Mesendoderm (in vitro differentiated cells): ENCODE measurements around the gene PLEKHG3.

Experiments used
- DNase-seq: peaks from one replicate; pipeline ENCODE4 v3.0.0; 2013
- H2AK5ac ChIP-seq: 2 replicates; pipeline ENCODE4 v1.6.1; 2013; ENCODE audit warnings: low read length, inconsistent platforms
- H2BK120ac ChIP-seq: 2 replicates; pipeline ENCODE4 v1.6.1; 2013; ENCODE audit warnings: low read depth, mild to moderate bottlenecking, low read length, moderate library complexity, mixed read lengths
- H2BK15ac ChIP-seq: replicated peaks from 2 replicates; pipeline ENCODE4 v1.6.1; 2013; ENCODE audit warnings: low read depth, mild to moderate bottlenecking, moderate library complexity
- H2BK5ac ChIP-seq: 2 replicates; pipeline ENCODE4 v1.6.1; 2013; ENCODE audit warnings: low read length, inconsistent platforms
- H3K18ac ChIP-seq: 2 replicates; pipeline ENCODE4 v1.6.1; 2013; ENCODE audit warnings: mild to moderate bottlenecking, low read length, mixed read lengths
- H3K23ac ChIP-seq: one replicate; pipeline ENCODE4 v1.6.1; 2013; ENCODE audit warnings: low read length
- H3K27ac ChIP-seq: 2 replicates; pipeline ENCODE4 v1.5.1; 2013; ENCODE audit warnings: low read depth, mild to moderate bottlenecking, inconsistent platforms, low read length, moderate library complexity
- H3K27me3 ChIP-seq: 2 replicates; pipeline ENCODE4 v1.6.1; 2013; ENCODE audit warnings: low read length, control low read depth, mild to moderate bottlenecking, inconsistent platforms; ENCODE audit not compliant: insufficient read depth, poor library complexity
- H3K36me3 ChIP-seq: 2 replicates; pipeline ENCODE4 v1.6.1; 2013; ENCODE audit warnings: low read length, inconsistent platforms; ENCODE audit not compliant: control insufficient read depth, insufficient read depth
- H3K4ac ChIP-seq: one replicate; pipeline ENCODE4 v1.6.1; 2013; ENCODE audit warnings: low read depth, mild to moderate bottlenecking, low read length, moderate library complexity
- H3K4me1 ChIP-seq: 2 replicates; pipeline ENCODE4 v1.6.1; 2013; ENCODE audit warnings: low read depth, low read length, inconsistent platforms; ENCODE audit not compliant: control insufficient read depth
- H3K4me2 ChIP-seq: 2 replicates; pipeline ENCODE4 v1.6.1; 2013; ENCODE audit warnings: low read length
- H3K4me3 ChIP-seq: 2 replicates; pipeline ENCODE4 v1.5.1; 2013; ENCODE audit warnings: mild to moderate bottlenecking, low read length
- H3K56ac ChIP-seq: one replicate; pipeline ENCODE4 v1.6.1; 2013; ENCODE audit warnings: low read length
- H3K79me1 ChIP-seq: 2 replicates; pipeline ENCODE4 v1.6.1; 2013; ENCODE audit warnings: low read length, inconsistent platforms
- H3K79me2 ChIP-seq: 2 replicates; pipeline ENCODE4 v1.6.1; 2013; ENCODE audit warnings: mild to moderate bottlenecking, low read length; ENCODE audit not compliant: control insufficient read depth, insufficient read depth
- H3K9ac ChIP-seq: 2 replicates; pipeline ENCODE4 v1.6.1; 2013; ENCODE audit warnings: low read length, inconsistent platforms
- H4K5ac ChIP-seq: one replicate; pipeline ENCODE4 v1.6.1; 2013; ENCODE audit warnings: low read length
- H4K8ac ChIP-seq: one replicate; pipeline ENCODE4 v1.6.1; 2013; ENCODE audit warnings: low read depth, mild to moderate bottlenecking, control low read depth, low read length, moderate library complexity
- WGBS: extraction: QIAGEN DNeasy Blood & Tissue Kit; methylation state at CpG from one replicate; pipeline ENCODE4 v1.1.7; 2013; ENCODE audit warnings: low lambda C conversion rate, missing lambda C conversion rate; ENCODE audit not compliant: insufficient coverage; ENCODE audit errors: extremely low coverage; 5-methylcytosine and 5-hydroxymethylcytosine counted together

Gene PLEKHG3

DNA sequence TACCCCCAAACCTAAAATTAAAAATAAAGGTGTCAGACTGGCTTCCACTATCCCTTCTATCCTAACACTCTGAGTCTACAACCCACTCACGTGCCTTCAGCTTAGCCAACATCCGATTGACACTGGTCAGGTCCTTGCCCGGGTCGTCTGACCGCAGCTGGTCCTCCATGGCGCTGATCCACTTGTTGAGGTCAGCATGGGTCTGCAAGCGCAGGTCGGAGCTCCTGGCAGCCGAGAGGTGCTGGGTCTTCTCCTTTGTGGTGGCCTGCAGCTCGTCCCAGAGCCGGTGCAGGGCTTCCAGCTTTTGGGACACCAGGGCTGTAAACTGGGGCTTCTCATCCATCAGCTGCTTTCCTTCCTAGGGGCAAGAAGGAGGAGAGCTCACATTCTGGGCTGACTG, 78.0 kb downstream of the PLEKHG3 start:
- Histone ChIP-seq H2BK120ac (no peak overlapping the region), H3K18ac (no peak overlapping the region), H2AK5ac (no peak overlapping the region), H2BK15ac (no peak overlapping the region), H3K36me3 (no peaks in the 10 kb centered on the region), H3K4me3 (no peak overlapping the region), H3K9ac (no peak overlapping the region), H3K4me1 (no peaks in the 10 kb centered on the region), H3K79me2 (no peaks in the 10 kb centered on the region), H4K5ac (no peak overlapping the region), H2BK5ac (no peak overlapping the region), H3K27me3 (no peaks in the 10 kb centered on the region), H3K79me1 (no peaks in the 10 kb centered on the region), H3K4me2 (no peak overlapping the region), H3K4ac (no peak overlapping the region), H3K56ac (no peak overlapping the region), H4K8ac (no peak overlapping the region), H3K23ac (no peak overlapping the region), H3K27ac (no peak overlapping the region)
- WGBS, result no CpG with 5 or more reads among the region's 11 CpGs
- no peak for DNase-seq

DNA sequence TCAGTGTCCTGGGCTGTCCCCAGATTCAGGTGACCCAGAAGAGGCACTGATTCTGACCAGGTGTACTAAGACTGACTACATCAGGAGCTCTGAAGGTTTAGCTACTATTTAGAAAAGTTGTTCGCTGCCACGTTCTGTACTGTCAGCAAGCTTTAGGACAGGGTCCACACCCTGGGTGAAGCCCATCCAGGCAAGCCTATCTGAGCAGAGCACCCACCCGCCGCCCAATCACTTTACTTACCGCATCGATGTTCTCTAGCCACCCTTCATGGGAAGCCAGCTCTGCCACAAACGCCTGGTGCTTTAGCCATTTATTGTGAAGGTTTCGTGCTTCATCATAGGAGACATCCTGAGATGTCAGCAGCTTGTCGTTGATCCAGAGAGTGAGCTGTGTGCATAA, 79.8 kb downstream of the PLEKHG3 start:
- no peak for DNase-seq
- Histone ChIP-seq H2BK15ac (no peak overlapping the region), H3K27me3 (no peaks in the 10 kb centered on the region), H3K79me1 (no peaks in the 10 kb centered on the region), H4K8ac (no peak overlapping the region), H3K4me2 (no peak overlapping the region), H3K4ac (no peak overlapping the region), H3K4me3 (no peak overlapping the region), H3K79me2 (no peaks in the 10 kb centered on the region), H3K27ac (no peak overlapping the region), H2BK5ac (no peak overlapping the region), H3K18ac (no peak overlapping the region), H2AK5ac (no peak overlapping the region), H3K36me3 (no peaks in the 10 kb centered on the region), H3K9ac (no peak overlapping the region), H4K5ac (no peak overlapping the region), H3K23ac (no peak overlapping the region), H2BK120ac (no peak overlapping the region), H3K56ac (no peak overlapping the region), H3K4me1 (no peaks in the 10 kb centered on the region)
- no CpG with 5 or more reads among the region's 9 CpGs for WGBS

DNA sequence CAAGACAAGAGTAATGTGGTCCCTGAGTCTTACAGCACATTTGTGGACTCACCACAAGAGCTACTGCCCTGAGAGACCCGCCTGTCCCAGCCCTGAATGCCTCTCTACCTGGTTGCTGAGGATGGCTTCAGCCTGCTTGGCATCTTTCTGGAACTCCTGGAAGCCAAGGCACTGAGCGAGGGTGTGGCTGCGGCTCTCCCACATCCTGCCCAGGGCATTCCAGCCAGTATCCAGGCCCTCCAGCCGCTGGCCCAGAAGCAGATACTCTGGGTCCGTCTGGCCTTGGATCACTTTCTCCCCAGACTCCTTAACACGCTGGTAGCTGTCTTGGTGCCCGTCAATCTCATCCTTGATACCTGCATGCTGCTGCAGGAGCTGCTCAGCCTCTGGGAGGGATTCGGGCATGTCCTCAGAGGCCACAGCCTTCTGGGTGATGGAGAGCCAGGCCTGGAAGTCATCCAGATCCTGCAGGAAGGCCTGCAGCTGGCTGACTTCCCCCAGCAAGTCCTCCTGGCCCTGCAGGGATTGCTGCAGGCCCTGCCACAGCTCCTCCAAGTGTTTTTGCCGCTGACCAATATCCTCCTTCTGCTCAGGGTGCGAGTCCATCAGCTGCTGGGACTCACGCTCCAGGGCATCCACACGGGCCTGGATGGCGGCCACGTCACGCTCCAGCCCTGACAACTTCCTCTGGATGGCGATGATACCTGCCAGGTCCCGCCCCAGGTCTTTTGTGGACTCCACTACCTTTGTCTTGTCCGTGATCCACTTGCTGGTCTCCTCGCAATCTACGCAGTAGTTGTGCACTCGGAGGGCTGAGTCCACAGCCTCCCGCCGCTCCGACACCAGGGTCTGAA, 82.3 kb downstream of the PLEKHG3 start:
- Histone ChIP-seq H3K79me2 (no peaks in the 10 kb centered on the region), H4K8ac (no peak overlapping the region), H3K79me1 (no peaks in the 10 kb centered on the region), H2BK120ac (no peak overlapping the region), H4K5ac (no peak overlapping the region), H3K9ac (no peak overlapping the region), H3K4me2 (no peak overlapping the region), H3K4me3 (no peak overlapping the region), H2AK5ac (no peak overlapping the region), H3K27me3 (no peaks in the 10 kb centered on the region), H3K4ac (no peak overlapping the region), H3K56ac (no peak overlapping the region), H3K36me3 (no peaks in the 10 kb centered on the region), H3K4me1 (no peaks in the 10 kb centered on the region), H3K23ac (no peak overlapping the region), H2BK5ac (no peak overlapping the region), H3K18ac (no peak overlapping the region), H2BK15ac (no peak overlapping the region), H3K27ac (no peak overlapping the region)
- WGBS, result no CpG with 5 or more reads among the region's 24 CpGs
- DNase-seq, result no peak

DNA sequence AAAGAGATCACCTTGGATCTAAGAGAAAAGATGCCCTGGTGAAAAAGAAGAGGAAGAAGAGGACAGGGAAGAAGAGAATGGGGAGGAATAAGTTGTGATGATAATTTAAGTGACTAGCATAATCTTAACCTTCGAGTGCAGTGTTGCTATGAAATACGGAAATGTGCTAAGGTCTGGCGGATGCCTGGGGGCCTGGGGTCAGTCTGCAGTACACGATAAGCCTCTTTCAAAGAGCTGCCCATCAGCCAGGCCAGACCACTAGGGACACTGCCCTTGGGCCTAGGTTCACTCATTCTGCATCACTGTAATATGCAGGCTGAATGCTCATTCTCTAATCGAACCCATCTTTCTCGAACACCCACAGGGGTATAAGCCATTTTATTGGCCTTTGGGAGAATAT, 83.4 kb downstream of the PLEKHG3 start:
- Histone ChIP-seq H3K4ac (no peak overlapping the region), H2BK5ac (no peak overlapping the region), H3K18ac (no peak overlapping the region), H3K4me3 (no peak overlapping the region), H2AK5ac (no peak overlapping the region), H3K36me3 (no peaks in the 10 kb centered on the region), H3K4me1 (no peaks in the 10 kb centered on the region), H3K79me2 (no peaks in the 10 kb centered on the region), H3K79me1 (no peaks in the 10 kb centered on the region), H3K4me2 (no peak overlapping the region), H2BK15ac (no peak overlapping the region), H3K9ac (no peak overlapping the region), H3K56ac (no peak overlapping the region), H2BK120ac (no peak overlapping the region), H3K27me3 (no peaks in the 10 kb centered on the region), H4K8ac (no peak overlapping the region), H3K27ac (no peak overlapping the region), H3K23ac (no peak overlapping the region), H4K5ac (no peak overlapping the region)
- WGBS, result no CpG with 5 or more reads among the region's 6 CpGs
- DNase-seq, result no peak

DNA sequence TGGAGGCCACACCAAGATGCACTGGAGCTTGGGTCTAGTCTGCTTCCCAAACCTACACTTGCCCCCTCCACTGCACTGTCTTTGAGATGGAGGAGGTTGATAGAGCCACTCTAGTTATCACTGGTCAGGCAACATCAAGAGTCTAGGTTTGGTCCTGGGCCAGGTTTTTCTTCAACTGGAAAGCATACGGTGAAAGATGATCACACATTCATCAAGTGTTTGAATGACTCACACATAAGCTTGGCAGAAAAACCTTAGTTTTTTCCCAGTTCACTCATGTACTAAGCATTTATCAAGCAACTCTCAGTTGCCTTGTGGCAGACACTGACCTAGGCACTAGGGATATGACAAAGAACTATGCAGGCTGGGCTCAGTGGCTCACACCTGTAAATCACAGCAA, 84.5 kb downstream of the PLEKHG3 start:
- no peak overlapping the region for H2BK15ac ChIP-seq
- no peaks in the 10 kb centered on the region for H3K36me3 ChIP-seq
- H3K79me2 ChIP-seq, result no peaks in the 10 kb centered on the region
- no peaks in the 10 kb centered on the region for H3K79me1 ChIP-seq
- WGBS, result no CpG with 5 or more reads among the region's 1 CpG
- no peak overlapping the region for H3K23ac ChIP-seq
- no peak overlapping the region for H3K56ac ChIP-seq
- no peak overlapping the region for H2AK5ac ChIP-seq
- no peaks in the 10 kb centered on the region for H3K27me3 ChIP-seq
- H3K4me1 ChIP-seq, result no peaks in the 10 kb centered on the region
- H3K4ac ChIP-seq, result no peak overlapping the region
- no peak overlapping the region for H3K4me2 ChIP-seq
- H4K5ac ChIP-seq, result no peak overlapping the region
- no peak overlapping the region for H3K18ac ChIP-seq
- no peak for DNase-seq
- no peak overlapping the region for H3K4me3 ChIP-seq
- H4K8ac ChIP-seq, result no peak overlapping the region
- no peak overlapping the region for H3K27ac ChIP-seq
- no peak overlapping the region for H2BK5ac ChIP-seq
- H3K9ac ChIP-seq, result no peak overlapping the region
- no peak overlapping the region for H2BK120ac ChIP-seq

DNA sequence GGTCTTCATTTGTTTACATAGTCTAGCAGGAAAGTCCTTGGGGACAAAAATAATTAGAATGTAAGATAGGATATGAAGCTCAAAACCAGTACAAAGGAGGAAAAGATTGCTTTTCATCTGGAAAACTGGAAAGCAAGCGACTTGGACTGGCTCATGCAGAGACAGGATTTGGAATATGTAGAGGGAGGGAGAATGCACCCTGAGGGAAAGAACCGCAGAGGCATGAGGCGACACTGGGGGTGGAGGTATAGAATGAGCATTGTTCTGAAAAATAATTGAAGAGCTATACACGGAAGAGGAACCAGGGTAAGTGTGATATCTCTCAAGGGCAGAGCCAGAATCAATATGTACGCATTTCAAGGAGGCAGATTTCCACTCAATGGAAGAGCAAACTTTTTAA, 85.5 kb downstream of the PLEKHG3 start:
- no peak overlapping the region for H3K4me3 ChIP-seq
- no peak overlapping the region for H3K4me2 ChIP-seq
- no peak overlapping the region for H3K9ac ChIP-seq
- no peak overlapping the region for H3K23ac ChIP-seq
- H3K27me3 ChIP-seq, result no peaks in the 10 kb centered on the region
- H3K18ac ChIP-seq, result no peak overlapping the region
- no peaks in the 10 kb centered on the region for H3K4me1 ChIP-seq
- DNase-seq, result no peak
- no peak overlapping the region for H3K4ac ChIP-seq
- no peak overlapping the region for H2BK120ac ChIP-seq
- H2BK15ac ChIP-seq, result no peak overlapping the region
- no peak overlapping the region for H3K27ac ChIP-seq
- H3K36me3 ChIP-seq, result no peaks in the 10 kb centered on the region
- H3K79me2 ChIP-seq, result no peaks in the 10 kb centered on the region
- no peaks in the 10 kb centered on the region for H3K79me1 ChIP-seq
- H2AK5ac ChIP-seq, result no peak overlapping the region
- no CpG with 5 or more reads among the region's 5 CpGs for WGBS
- H2BK5ac ChIP-seq, result no peak overlapping the region
- no peak overlapping the region for H3K56ac ChIP-seq
- no peak overlapping the region for H4K5ac ChIP-seq
- H4K8ac ChIP-seq, result no peak overlapping the region
